ENCODE measurements around the gene CASK.
"Not testable (repeated sequence)": the region's sequence is repeated elsewhere in the genome, so short reads cannot be mapped to it uniquely, and the experiment has no call there.

Gene CASK

DNA sequence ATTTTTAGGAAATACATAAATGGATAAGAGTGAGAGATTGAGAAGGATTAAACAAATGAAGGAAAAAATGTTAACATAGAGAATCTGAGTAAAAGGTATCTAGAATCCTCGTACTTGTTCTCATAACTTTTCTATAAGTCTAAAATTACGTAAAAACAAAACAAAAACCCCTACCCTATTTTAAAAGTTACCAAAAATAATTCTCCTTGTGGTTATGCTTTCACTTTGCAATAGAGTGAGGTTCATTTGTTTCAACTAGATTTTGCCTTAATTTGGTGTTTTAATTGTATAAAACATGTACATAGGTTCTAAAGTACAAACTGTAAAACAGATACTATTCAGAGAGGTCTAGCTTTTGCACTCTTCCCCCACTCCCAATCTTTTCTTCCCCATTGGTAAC, 238.4 kb downstream of the CASK start:
- Histone ChIP-seq H3K79me2 (ENCODE audit: low read length) (no peaks in the 10 kb centered on the region), H3K36me3 (replicated peaks; ENCODE audit: insufficient read depth, low read length) (no peaks in the 10 kb centered on the region), H3K4me3 (ENCODE audit: low read length) (no peak overlapping the region), H3K9me2 (replicated peaks; ENCODE audit: insufficient read depth, low read length) (no peaks in the 10 kb centered on the region), H3F3A (ENCODE audit: insufficient read depth, low read length) (no peaks in the 10 kb centered on the region), H3K27ac (ENCODE audit: low read length) (no peak overlapping the region), H3K4me2 (ENCODE audit: low read depth, low read length) (no peak overlapping the region), H3K27me3 (replicated peaks; ENCODE audit: insufficient read depth, low read length) (no peaks in the 10 kb centered on the region), H3K4me1 (ENCODE audit: low read length) (no peaks in the 10 kb centered on the region), H3K9me3 (replicated peaks; ENCODE audit: insufficient read depth, low read length) (no peaks in the 10 kb centered on the region), H3K9ac (ENCODE audit: low read length) (no peak overlapping the region), H4K20me1 (ENCODE audit: insufficient read depth, low read length) (no peaks in the 10 kb centered on the region), H2AFZ (ENCODE audit: low read length) (no peak overlapping the region)
- TF ChIP-seq EZH2phosphoT487 (IDR thresholded peaks at IDR 0.05; ENCODE audit: low read length) = no peak
- no peak for DNase-seq

DNA sequence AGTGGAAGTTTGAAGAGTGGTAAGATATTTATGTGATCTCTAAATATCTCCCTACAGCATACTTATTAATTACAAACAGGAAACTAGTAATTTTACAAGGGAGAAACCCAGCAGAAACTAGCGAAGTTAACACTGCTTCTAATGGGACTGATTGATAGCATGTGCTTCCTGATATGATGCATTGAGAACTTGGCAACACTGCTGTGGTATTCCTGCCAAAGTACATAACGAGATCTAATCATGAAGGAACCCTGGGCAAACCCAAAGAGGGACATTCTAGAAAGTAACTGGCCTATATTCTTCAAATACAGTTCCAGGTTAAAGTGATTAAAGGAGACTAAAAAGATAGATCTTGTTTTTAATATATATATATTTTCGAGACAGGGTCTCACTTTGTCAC, 239.2 kb downstream of the CASK start:
- Histone ChIP-seq H4K20me1 (ENCODE audit: insufficient read depth, low read length) (no peaks in the 10 kb centered on the region), H3K9me3 (replicated peaks; ENCODE audit: insufficient read depth, low read length) (no peaks in the 10 kb centered on the region), H3K4me2 (ENCODE audit: low read depth, low read length) (no peak overlapping the region), H3K4me3 (ENCODE audit: low read length) (no peak overlapping the region), H3K27me3 (replicated peaks; ENCODE audit: insufficient read depth, low read length) (no peaks in the 10 kb centered on the region), H2AFZ (ENCODE audit: low read length) (no peak overlapping the region), H3F3A (ENCODE audit: insufficient read depth, low read length) (no peaks in the 10 kb centered on the region), H3K36me3 (replicated peaks; ENCODE audit: insufficient read depth, low read length) (no peaks in the 10 kb centered on the region), H3K9ac (ENCODE audit: low read length) (no peak overlapping the region), H3K79me2 (ENCODE audit: low read length) (no peaks in the 10 kb centered on the region), H3K27ac (ENCODE audit: low read length) (no peak overlapping the region), H3K9me2 (replicated peaks; ENCODE audit: insufficient read depth, low read length) (no peaks in the 10 kb centered on the region), H3K4me1 (ENCODE audit: low read length) (no peaks in the 10 kb centered on the region)
- DNase-seq = no peak
- no peak for TF ChIP-seq EZH2 (optimal IDR thresholded peaks at IDR 0.05; ENCODE audit: low read depth, low read length)
- TF ChIP-seq EZH2phosphoT487 (IDR thresholded peaks at IDR 0.05; ENCODE audit: low read length) = no peak
- TF ChIP-seq, protein P1, sequence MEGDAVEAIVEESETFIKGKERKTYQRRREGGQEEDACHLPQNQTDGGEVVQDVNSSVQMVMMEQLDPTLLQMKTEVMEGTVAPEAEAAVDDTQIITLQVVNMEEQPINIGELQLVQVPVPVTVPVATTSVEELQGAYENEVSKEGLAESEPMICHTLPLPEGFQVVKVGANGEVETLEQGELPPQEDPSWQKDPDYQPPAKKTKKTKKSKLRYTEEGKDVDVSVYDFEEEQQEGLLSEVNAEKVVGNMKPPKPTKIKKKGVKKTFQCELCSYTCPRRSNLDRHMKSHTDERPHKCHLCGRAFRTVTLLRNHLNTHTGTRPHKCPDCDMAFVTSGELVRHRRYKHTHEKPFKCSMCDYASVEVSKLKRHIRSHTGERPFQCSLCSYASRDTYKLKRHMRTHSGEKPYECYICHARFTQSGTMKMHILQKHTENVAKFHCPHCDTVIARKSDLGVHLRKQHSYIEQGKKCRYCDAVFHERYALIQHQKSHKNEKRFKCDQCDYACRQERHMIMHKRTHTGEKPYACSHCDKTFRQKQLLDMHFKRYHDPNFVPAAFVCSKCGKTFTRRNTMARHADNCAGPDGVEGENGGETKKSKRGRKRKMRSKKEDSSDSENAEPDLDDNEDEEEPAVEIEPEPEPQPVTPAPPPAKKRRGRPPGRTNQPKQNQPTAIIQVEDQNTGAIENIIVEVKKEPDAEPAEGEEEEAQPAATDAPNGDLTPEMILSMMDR (IDR thresholded peaks at IDR 0.05; ENCODE audit: low read length) = no peak

DNA sequence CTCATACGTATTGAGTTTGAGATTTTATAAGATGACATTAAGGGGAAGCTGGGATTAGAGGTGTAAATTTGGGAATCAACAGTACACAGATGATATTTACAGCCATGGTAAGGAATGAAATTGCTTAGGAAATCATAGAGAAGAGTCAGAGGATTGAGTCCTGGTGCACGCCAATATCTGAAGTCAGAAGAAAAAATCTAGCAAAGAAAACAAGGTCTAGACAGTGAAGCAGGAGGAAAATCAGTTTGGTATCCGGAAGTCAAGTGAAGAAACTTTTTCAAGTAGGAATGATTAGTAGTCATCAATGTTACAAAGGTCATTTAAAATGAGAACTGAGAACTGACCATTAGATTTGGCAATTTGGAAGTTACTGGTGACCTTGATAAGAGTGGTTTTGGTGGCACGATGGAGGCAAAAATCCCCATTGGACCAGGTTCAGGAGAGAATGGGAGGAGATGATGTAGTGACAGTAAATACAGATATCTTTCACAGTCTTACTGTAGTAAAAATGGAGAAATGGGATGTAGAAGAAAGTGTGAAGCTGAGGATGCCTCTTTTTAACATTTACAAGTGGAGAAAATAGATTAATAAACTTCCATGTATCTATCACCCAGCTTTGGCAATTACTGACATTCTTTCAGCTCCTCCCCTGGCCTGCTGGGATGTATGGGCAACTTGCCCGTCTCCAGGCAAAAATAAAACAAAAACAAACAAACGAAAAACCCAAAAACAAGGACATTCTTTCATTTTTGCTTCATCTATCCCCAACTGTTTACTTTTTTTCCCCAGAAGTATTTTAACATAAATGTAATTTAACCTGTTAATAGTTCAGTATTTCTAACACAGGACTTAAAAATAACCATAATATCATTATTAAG, 245.9 kb downstream of the CASK start:
- Histone ChIP-seq H3K9me3 (replicated peaks; ENCODE audit: insufficient read depth, low read length) (no peaks in the 10 kb centered on the region), H2AFZ (ENCODE audit: low read length) (no peak overlapping the region), H3K36me3 (replicated peaks; ENCODE audit: insufficient read depth, low read length) (no peaks in the 10 kb centered on the region), H3F3A (ENCODE audit: insufficient read depth, low read length) (no peaks in the 10 kb centered on the region), H3K27me3 (replicated peaks; ENCODE audit: insufficient read depth, low read length) (no peaks in the 10 kb centered on the region), H3K4me3 (ENCODE audit: low read length) (no peak overlapping the region), H3K4me1 (ENCODE audit: low read length) (no peaks in the 10 kb centered on the region), H3K9me2 (replicated peaks; ENCODE audit: insufficient read depth, low read length) (no peaks in the 10 kb centered on the region), H3K79me2 (ENCODE audit: low read length) (no peaks in the 10 kb centered on the region), H4K20me1 (ENCODE audit: insufficient read depth, low read length) (no peaks in the 10 kb centered on the region), H3K4me2 (ENCODE audit: low read depth, low read length) (no peak overlapping the region), H3K27ac (ENCODE audit: low read length) (no peak overlapping the region), H3K9ac (ENCODE audit: low read length) (no peak overlapping the region)
- DNase-seq = no peak
- TF ChIP-seq, protein P1 (IDR thresholded peaks at IDR 0.05; ENCODE audit: low read length) = no peak
- TF ChIP-seq EZH2phosphoT487 (IDR thresholded peaks at IDR 0.05; ENCODE audit: low read length) = no peak
- no peak for TF ChIP-seq EZH2 (optimal IDR thresholded peaks at IDR 0.05; ENCODE audit: low read depth, low read length)

DNA sequence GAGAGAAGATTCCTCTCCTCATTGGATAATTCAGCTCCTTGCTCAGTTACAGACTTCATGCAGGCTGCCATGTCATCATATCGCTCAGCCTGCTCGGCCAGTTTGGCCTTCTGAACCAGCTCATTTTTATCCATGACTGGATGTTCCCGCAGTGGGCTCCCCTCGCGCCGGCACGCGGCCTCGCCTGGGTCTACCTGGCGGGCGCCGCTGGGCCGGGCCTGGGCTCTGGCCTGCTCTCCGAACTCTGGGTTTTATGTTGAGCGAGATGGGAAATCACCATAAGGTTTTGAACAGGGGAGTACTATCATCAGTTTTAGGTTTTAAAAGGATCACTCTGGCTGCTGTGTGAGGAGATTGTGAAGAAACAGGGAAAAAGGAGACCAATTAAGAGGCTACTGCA, 247.0 kb downstream of the CASK start:
- H4K20me1 ChIP-seq (ENCODE audit: insufficient read depth, low read length); H3K4me2 ChIP-seq (ENCODE audit: low read depth, low read length); H3F3A ChIP-seq (ENCODE audit: insufficient read depth, low read length); H3K9me2 ChIP-seq (replicated peaks; ENCODE audit: insufficient read depth, low read length); H3K9ac ChIP-seq (ENCODE audit: low read length); H3K4me3 ChIP-seq (ENCODE audit: low read length); DNase-seq; H3K27me3 ChIP-seq (replicated peaks; ENCODE audit: insufficient read depth, low read length); H3K27ac ChIP-seq (ENCODE audit: low read length); H3K4me1 ChIP-seq (ENCODE audit: low read length); H3K79me2 ChIP-seq (ENCODE audit: low read length); H3K36me3 ChIP-seq (replicated peaks; ENCODE audit: insufficient read depth, low read length); H2AFZ ChIP-seq (ENCODE audit: low read length); H3K9me3 ChIP-seq (replicated peaks; ENCODE audit: insufficient read depth, low read length): not testable (repeated sequence)
